Measurements from ENCODE around the gene MPC1.

MPC1 gene

GRCh38 chr6:166398348-166398747 lies 15.6 kb upstream of the MPC1 start:
- Histone ChIP-seq H4K20me1 (ENCODE audit: control insufficient read depth, insufficient read depth, low read depth, low read length) (no peaks in the 10 kb centered on the region), H3K4me3 (ENCODE audit: low read length) (no peak overlapping the region), H3K79me2 (ENCODE audit: control insufficient read depth, low read length) (no peaks in the 10 kb centered on the region), H3K27me3 (ENCODE audit: control insufficient read depth, low read length) (no peaks in the 10 kb centered on the region), H3K36me3 (ENCODE audit: control insufficient read depth, low read length) (no peaks in the 10 kb centered on the region), H3K4me1 (ENCODE audit: control insufficient read depth, low read length) (peaks cover 12% of the 10 kb centered on the region), H3K9me3 (ENCODE audit: control insufficient read depth, insufficient read depth, low read length) (no peaks in the 10 kb centered on the region), H3K27ac (ENCODE audit: low read depth, low read length) (no peak overlapping the region), H3K4me2 (ENCODE audit: low read length) (no peak overlapping the region), H3F3A (ENCODE audit: control insufficient read depth, insufficient read depth) (peaks cover 3% of the 10 kb centered on the region; the same call in 1 of the 2 replicates), H3K9me2 (replicated peaks; ENCODE audit: control insufficient read depth, low read length) (no peaks in the 10 kb centered on the region)
- TF ChIP-seq CTCF (IDR thresholded peaks at IDR 0.05; ENCODE audit: low read depth, low read length, poor library complexity, severe bottlenecking) (no peak), EZH2phosphoT487 (IDR thresholded peaks at IDR 0.05; ENCODE audit: borderline replicate concordance, low read length) (no peak)

GRCh38 chr6:166397849-166398248 lies 15.1 kb upstream of the MPC1 start:
- Histone ChIP-seq H3K9me3 (ENCODE audit: control insufficient read depth, insufficient read depth, low read length) (no peaks in the 10 kb centered on the region), H3K27ac (ENCODE audit: low read depth, low read length) (no peak overlapping the region), H3K36me3 (ENCODE audit: control insufficient read depth, low read length) (no peaks in the 10 kb centered on the region), H3K27me3 (ENCODE audit: control insufficient read depth, low read length) (no peaks in the 10 kb centered on the region), H3K9me2 (replicated peaks; ENCODE audit: control insufficient read depth, low read length) (no peaks in the 10 kb centered on the region), H3K79me2 (ENCODE audit: control insufficient read depth, low read length) (no peaks in the 10 kb centered on the region), H3K4me3 (ENCODE audit: low read length) (no peak overlapping the region), H3K4me1 (ENCODE audit: control insufficient read depth, low read length) (peaks cover 9% of the 10 kb centered on the region), H3F3A (ENCODE audit: control insufficient read depth, insufficient read depth) (peaks cover 3% of the 10 kb centered on the region; the same call in 1 of the 2 replicates), H4K20me1 (ENCODE audit: control insufficient read depth, insufficient read depth, low read depth, low read length) (no peaks in the 10 kb centered on the region), H3K4me2 (ENCODE audit: low read length) (no peak overlapping the region)
- TF ChIP-seq EZH2phosphoT487 (IDR thresholded peaks at IDR 0.05; ENCODE audit: borderline replicate concordance, low read length) (no peak), CTCF (IDR thresholded peaks at IDR 0.05; ENCODE audit: low read depth, low read length, poor library complexity, severe bottlenecking) (no peak)

- TF ChIP-seq CTCF (IDR thresholded peaks at IDR 0.05; ENCODE audit: low read depth, low read length, poor library complexity, severe bottlenecking): no peak
- no peak for TF ChIP-seq EZH2phosphoT487 (IDR thresholded peaks at IDR 0.05; ENCODE audit: borderline replicate concordance, low read length)
- Histone ChIP-seq H3K9me2 (replicated peaks; ENCODE audit: control insufficient read depth, low read length) (no peaks in the 10 kb centered on the region), H3K9me3 (ENCODE audit: control insufficient read depth, insufficient read depth, low read length) (no peaks in the 10 kb centered on the region), H4K20me1 (ENCODE audit: control insufficient read depth, insufficient read depth, low read depth, low read length) (no peaks in the 10 kb centered on the region), H3K4me1 (ENCODE audit: control insufficient read depth, low read length) (peaks cover 5% of the 10 kb centered on the region), H3K36me3 (ENCODE audit: control insufficient read depth, low read length) (no peaks in the 10 kb centered on the region), H3K79me2 (ENCODE audit: control insufficient read depth, low read length) (no peaks in the 10 kb centered on the region), H3K4me3 (ENCODE audit: low read length) (no peak overlapping the region), H3K4me2 (ENCODE audit: low read length) (no peak overlapping the region), H3K27ac (ENCODE audit: low read depth, low read length) (no peak overlapping the region), H3F3A (ENCODE audit: control insufficient read depth, insufficient read depth) (no peaks in the 10 kb centered on the region), H3K27me3 (ENCODE audit: control insufficient read depth, low read length) (no peaks in the 10 kb centered on the region)
These were observed 13.0 kb upstream of the MPC1 start for GRCh38 chr6:166395778-166396177.

- Histone ChIP-seq H3K9me2 (replicated peaks; ENCODE audit: control insufficient read depth, low read length) (no peaks in the 10 kb centered on the region), H3K4me1 (ENCODE audit: control insufficient read depth, low read length) (peaks cover 5% of the 10 kb centered on the region), H3K9me3 (ENCODE audit: control insufficient read depth, insufficient read depth, low read length) (no peaks in the 10 kb centered on the region), H3K4me2 (ENCODE audit: low read length) (no peak overlapping the region), H3K79me2 (ENCODE audit: control insufficient read depth, low read length) (no peaks in the 10 kb centered on the region), H3K36me3 (ENCODE audit: control insufficient read depth, low read length) (no peaks in the 10 kb centered on the region), H3K27me3 (ENCODE audit: control insufficient read depth, low read length) (no peaks in the 10 kb centered on the region), H3K27ac (ENCODE audit: low read depth, low read length) (no peak overlapping the region), H4K20me1 (ENCODE audit: control insufficient read depth, insufficient read depth, low read depth, low read length) (no peaks in the 10 kb centered on the region), H3K4me3 (ENCODE audit: low read length) (no peak overlapping the region), H3F3A (ENCODE audit: control insufficient read depth, insufficient read depth) (no peaks in the 10 kb centered on the region)
- TF ChIP-seq EZH2phosphoT487 (IDR thresholded peaks at IDR 0.05; ENCODE audit: borderline replicate concordance, low read length) (no peak), CTCF (IDR thresholded peaks at IDR 0.05; ENCODE audit: low read depth, low read length, poor library complexity, severe bottlenecking) (no peak)
These were observed 12.6 kb upstream of the MPC1 start for GRCh38 chr6:166395351-166395750.
